ENCODE results near the gene TMEM186. TPM values are rescaled to one million over a fixed set of nuclear protein-coding genes. Genes with fewer than 3 reads are reported as not detected.

TMEM186 gene
- total and polyA plus RNA-seq, 2 of the 4 experiments (the other 2 are of a cell fraction), result 5.7 to 6.8 TPM

GRCh38 chr16:8818504-8819270 is 21.2 kb upstream of the TMEM186 start:
- POLR2A ChIA-PET (ENCODE audit: unreplicated experiment), result no interaction called here
- dilution Hi-C loops (cut with HindIII; ENCODE audit: low sequenced_read_pairs, unreplicated experiment), result no loop called here

More at GRCh38 chr16:8818504-8819270, 21.2 kb upstream of the TMEM186 start:
- H2AK5ac ChIP-seq (ENCODE audit: low read depth, low read length), result no peak overlapping the region
- no peak overlapping the region for H3K14ac ChIP-seq (replicated peaks; ENCODE audit: low read depth, low read length)
- ATAC-seq (ENCODE audit: low read depth) (no peak), DNase-seq (no peak)
- H3K9me3 ChIP-seq (ENCODE audit: control insufficient read depth, insufficient read depth, low read length), result no peaks in the 10 kb centered on the region
- H3K79me1 ChIP-seq (ENCODE audit: low read depth in 1 of 2, low read length in 2 of 2), result peaks cover 31 to 62% of the 10 kb centered on the region in 2 experiments
- H3K56ac ChIP-seq (ENCODE audit: extremely low read depth, insufficient read depth, low read length), result no peak overlapping the region
- CTCF ChIA-PET, result no interaction called here
- no peak overlapping the region for H2BK15ac ChIP-seq (ENCODE audit: low read depth, low read length)
- no peak overlapping the region for H4K5ac ChIP-seq (ENCODE audit: low read depth, low read length)
- TF ChIP-seq CEBPB (IDR thresholded peaks at IDR 0.05; ENCODE audit: low read depth, low read length) (no peak), BHLHE40 (IDR thresholded peaks at IDR 0.05; ENCODE audit: low read depth, low read length) (no peak), SMC3 (IDR thresholded peaks at IDR 0.05; ENCODE audit: low read depth, low read length) (no peak), CHD1 (IDR thresholded peaks at IDR 0.05; ENCODE audit: low read depth, low read length) (no peak), MAFK (IDR thresholded peaks at IDR 0.05; ENCODE audit: low read depth, low read length) (no peak), RAD21 (IDR thresholded peaks at IDR 0.05; ENCODE audit: low read length) (no peak), MAZ (IDR thresholded peaks at IDR 0.05; ENCODE audit: borderline replicate concordance, low read depth, low read length) (no peak), USF2 (IDR thresholded peaks at IDR 0.05; ENCODE audit: low read depth, low read length) (no peak), ELK1 (IDR thresholded peaks at IDR 0.05; ENCODE audit: borderline replicate concordance, low read depth, low read length) (no peak), RFX5 (IDR thresholded peaks at IDR 0.05; ENCODE audit: low read depth, low read length) (no peak), POLR2A (IDR thresholded peaks at IDR 0.05; ENCODE audit: low read depth, low read length) (no peak), NFE2L2 (IDR thresholded peaks at IDR 0.05; ENCODE audit: low read depth, low read length) (no peak), FOS (IDR thresholded peaks at IDR 0.05; ENCODE audit: low read depth, low read length) (no peak), RCOR1 (IDR thresholded peaks at IDR 0.05; ENCODE audit: insufficient replicate concordance, low read length) (no peak), MXI1 (IDR thresholded peaks at IDR 0.05; ENCODE audit: borderline replicate concordance, low read depth, low read length) (no peak)
- no peak overlapping the region for H2BK5ac ChIP-seq (ENCODE audit: low read depth, low read length, poor library complexity, severe bottlenecking)
- no TSS peak for BruUV-seq (replicated peaks)
- intact Hi-C loops (cut with micrococcal nuclease) (no loop called here), in situ Hi-C loops (cut with MboI; ENCODE audit: low sequenced_read_pairs) (no loop called here)
- no peak overlapping the region for H2AK9ac ChIP-seq (replicated peaks; ENCODE audit: low read depth, low read length, poor library complexity)
- H3K9ac ChIP-seq (ENCODE audit: low read depth, low read length), result no peak overlapping the region
- peaks cover 9% of the 10 kb centered on the region; the same call in 1 of the 2 replicates for H3K9me1 ChIP-seq (ENCODE audit: insufficient read depth, low read length)
- H3K18ac ChIP-seq (ENCODE audit: low read depth, low read length), result no peak overlapping the region
- no peak overlapping the region for H3K23ac ChIP-seq (ENCODE audit: low read depth, low read length)
- H3K4ac ChIP-seq (ENCODE audit: low read depth, low read length), result no peak overlapping the region
- 62% methylated on average over 5 of the region's 10 CpGs; no CpG with 5 or more reads in 1 of the 2 experiments for WGBS, 2 experiments (ENCODE audit: extremely low coverage in 2 of 2, insufficient read length in 1 of 2)
- no peak overlapping the region for H3K4me3 ChIP-seq (ENCODE audit: insufficient read depth, low read depth, low read length)
- H2AFZ ChIP-seq (replicated peaks; ENCODE audit: low read length, poor library complexity), result no peak overlapping the region
- no peak overlapping the region for H4K8ac ChIP-seq (ENCODE audit: low read depth in 2 of 2, low read length in 2 of 2)
- H3K4me1 ChIP-seq (ENCODE audit: control insufficient read depth, insufficient read depth, low read length), result peaks cover 2% of the 10 kb centered on the region; the same call in 1 of the 2 replicates
- H2BK120ac ChIP-seq (ENCODE audit: low read depth, low read length), result no peak overlapping the region
- H4K91ac ChIP-seq (ENCODE audit: insufficient read depth, low read depth, low read length), result no peak overlapping the region
- no peak overlapping the region for H3K27ac ChIP-seq (ENCODE audit: insufficient read depth, low read length)
- peaks cover 52% of the 10 kb centered on the region for H3K36me3 ChIP-seq (ENCODE audit: control insufficient read depth, insufficient read depth, low read length)
- H3K27me3 ChIP-seq (ENCODE audit: control insufficient read depth, insufficient read depth, low read length), result no peaks in the 10 kb centered on the region
- peaks cover 21% of the 10 kb centered on the region for H4K20me1 ChIP-seq (ENCODE audit: insufficient read depth, low read length)
- no peak overlapping the region for H2BK20ac ChIP-seq (ENCODE audit: low read depth, low read length)
- H3K4me2 ChIP-seq (ENCODE audit: low read depth, low read length), result no peak overlapping the region
